ENCODE results near the gene MTIF3.
"Not testable (repeated sequence)": the region's sequence is repeated elsewhere in the genome, so short reads cannot be mapped to it uniquely, and the experiment has no call there.

MTIF3 gene

GRCh38 chr13:27404680-27405079, 45.7 kb downstream of the MTIF3 start:
- no peak for DNase-seq (ENCODE audit: low read depth, low spot score)
- TF ChIP-seq CTCF (IDR thresholded peaks at IDR 0.05; ENCODE audit: insufficient read depth, low read length, missing control alignments) = no peak
- H3K4me3 ChIP-seq (ENCODE audit: low read depth, low read length) = no peak overlapping the region
- ChIA-PET POLR2A (no interaction called here), CTCF (interaction anchor here (1.1 to 5.2 kb wide), 4 partner anchors 29 to 435 kb away, joined by 3 to 55 read pairs (median 6); no protein-coding TSS in a partner anchor)

GRCh38 chr13:27403727-27404385, 46.5 kb downstream of the MTIF3 start:
- no peak overlapping the region; the same call in 1 of the 2 replicates for H3K4me3 ChIP-seq (ENCODE audit: low read depth, low read length)
- no peak for DNase-seq (ENCODE audit: low read depth, low spot score)
- ChIA-PET POLR2A (no interaction called here), CTCF (interaction anchor here (0.8 to 5.2 kb wide), 14 partner anchors 8 to 551 kb away, joined by 3 to 55 read pairs (median 4); partner anchors contain the start of gene GTF3A)
- no peak for TF ChIP-seq CTCF (IDR thresholded peaks at IDR 0.05; ENCODE audit: insufficient read depth, low read length, missing control alignments)

GRCh38 chr13:27403203-27403678, 47.1 kb downstream of the MTIF3 start:
- TF ChIP-seq CTCF (IDR thresholded peaks at IDR 0.05; ENCODE audit: insufficient read depth, low read length, missing control alignments) = no peak
- H3K4me3 ChIP-seq (ENCODE audit: low read depth, low read length) = no peak overlapping the region
- ChIA-PET POLR2A (no interaction called here), CTCF (interaction anchor here (0.5 to 5.2 kb wide), 15 partner anchors 8 to 551 kb away, joined by 3 to 55 read pairs (median 3); partner anchors contain the start of gene GTF3A)
- peak; percentile 82 for DNase-seq (ENCODE audit: low read depth, low spot score)

GRCh38 chr13:27401210-27401609, 49.2 kb downstream of the MTIF3 start:
- CTCF ChIA-PET = interaction anchor here (1.2 to 2.5 kb wide), 3 partner anchors 22 to 427 kb away, joined by 4 to 17 read pairs (median 5); no protein-coding TSS in a partner anchor
- POLR2A ChIA-PET = no interaction called here
- H3K4me3 ChIP-seq (ENCODE audit: low read depth, low read length) = no peak overlapping the region
- no peak for DNase-seq (ENCODE audit: low read depth, low spot score)
- TF ChIP-seq CTCF (IDR thresholded peaks at IDR 0.05; ENCODE audit: insufficient read depth, low read length, missing control alignments) = no peak

- DNase-seq (ENCODE audit: low read depth, low spot score); POLR2A ChIA-PET; H3K4me3 ChIP-seq (ENCODE audit: low read depth, low read length): not testable (repeated sequence)
- CTCF ChIA-PET = interaction anchor here (1.3 to 2.5 kb wide), 3 partner anchors 23 to 427 kb away, joined by 4 to 17 read pairs (median 5); no protein-coding TSS in a partner anchor
Observed at GRCh38 chr13:27400405-27400804, 50.0 kb downstream of the MTIF3 start.

- ChIA-PET CTCF (interaction anchor here (1.3 kb wide), 2 partner anchors 25 to 36 kb away, joined by 3 to 5 read pairs; no protein-coding TSS in a partner anchor), POLR2A (no interaction called here)
- H3K4me3 ChIP-seq (ENCODE audit: low read depth, low read length) = no peak overlapping the region
- TF ChIP-seq CTCF (IDR thresholded peaks at IDR 0.05; ENCODE audit: insufficient read depth, low read length, missing control alignments) = no peak
- no peak for DNase-seq (ENCODE audit: low read depth, low spot score)
Observed at GRCh38 chr13:27398360-27398759, 52.0 kb downstream of the MTIF3 start.
